Keratinocyte (primary cell): Measurements from ENCODE around the gene TXNRD1.

ENCODE experiments used
- CTCF ChIP-seq, 3 experiments: IDR thresholded peaks in 1 of 3; conservative IDR thresholded peaks in 1 of 3; optimal IDR thresholded peaks in 1 of 3; 2 replicates in 2 of 3; 3 replicates in 1 of 3; pipeline versions ENCODE3 to v1.5.1; 2011; ENCODE audit warnings: low read length in 3 of 3, mild to moderate bottlenecking in 3 of 3, moderate library complexity in 2 of 3, control low read depth in 1 of 3, inconsistent platforms in 1 of 3; ENCODE audit not compliant: insufficient read depth in 2 of 3; ENCODE audit errors: extremely low read depth in 1 of 3
- EZH2 ChIP-seq: IDR thresholded peaks from one replicate; pipeline ENCODE4 v1.6.1; 2012; ENCODE audit warnings: inconsistent platforms, mild to moderate bottlenecking, low read length, moderate library complexity

GRCh38 chr12:104369708-104370107 is 154.1 kb downstream of the TXNRD1 start:
- no peak for TF ChIP-seq CTCF (optimal IDR thresholded peaks at IDR 0.05 in 1 of 3, IDR thresholded peaks at IDR 0.05 in 1 of 3, conservative IDR thresholded peaks at IDR 0.05 in 1 of 3; ENCODE audit: extremely low read depth in 1 of 3, insufficient read depth in 2 of 3, low read length in 3 of 3)
- no peak for TF ChIP-seq EZH2
